ENCODE measurements around the gene NEU1. TPM values are rescaled to one million over a fixed set of nuclear protein-coding genes. Genes with fewer than 3 reads are reported as not detected.

NEU1 gene
- total and polyA plus RNA-seq, 2 of the 8 experiments (the other 6 are each of a cell fraction or from before 2014, with no cell fraction given), result 41.2 to 72.1 TPM

DNA sequence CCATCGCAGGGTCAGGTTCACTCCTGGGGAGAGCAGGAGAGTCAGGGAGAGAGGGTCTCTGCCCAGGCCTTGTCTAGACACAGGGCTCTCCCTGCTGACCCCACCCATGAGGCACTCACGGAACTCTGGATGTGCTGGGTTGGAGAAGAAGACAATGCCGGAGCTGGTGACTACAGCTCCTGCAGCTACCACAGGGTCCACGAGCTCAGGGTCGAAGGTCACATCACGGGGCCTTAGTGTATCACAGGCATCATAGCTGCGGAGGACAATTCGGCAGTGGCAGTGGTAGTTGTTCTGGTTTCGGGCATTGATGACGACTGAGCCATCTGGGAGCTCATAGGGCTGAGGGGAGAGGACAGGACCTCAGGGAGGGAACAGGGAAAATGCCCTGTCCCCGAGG lies 2.7 kb downstream of the NEU1 start (continued):
- TF ChIP-seq SIN3A (conservative IDR thresholded peaks at IDR 0.05 in 1 of 2, IDR thresholded peaks at IDR 0.05 in 1 of 2; ENCODE audit: low read depth in 1 of 2, low read length in 2 of 2) (no peak), CBX8 (IDR thresholded peaks at IDR 0.05; ENCODE audit: borderline replicate concordance, low read depth, low read length) (no peak), ASH2L (IDR thresholded peaks at IDR 0.05; ENCODE audit: low read length) (no peak), EP300 (IDR thresholded peaks at IDR 0.05; ENCODE audit: borderline replicate concordance in 1 of 2, low read depth in 2 of 2, low read length in 2 of 2) (no peak), BACH1 (IDR thresholded peaks at IDR 0.05; ENCODE audit: low read length) (no peak), GTF2F1 (IDR thresholded peaks at IDR 0.05; ENCODE audit: borderline replicate concordance, low read depth, low read length) (no peak)
